BLaER1 (cell line): ENCODE results near the gene PHF21B.
"Not testable (repeated sequence)": the region's sequence is repeated elsewhere in the genome, so short reads cannot be mapped to it uniquely, and the experiment has no call there.

Source experiments
- H3K27ac ChIP-seq: shearing (Covaris generic); formaldehyde crosslinking; 2 replicates; pipeline ENCODE4 v1.8.1; 2022
- H3K27me3 ChIP-seq: shearing (Covaris generic); formaldehyde crosslinking; 2 replicates; pipeline ENCODE4 v1.8.1; 2022
- H3K36me3 ChIP-seq: shearing (Covaris generic); formaldehyde crosslinking; 2 replicates; pipeline ENCODE4 v1.8.1; 2022
- H3K4me1 ChIP-seq: shearing (Covaris generic); formaldehyde crosslinking; 2 replicates; pipeline ENCODE4 v1.8.1; 2022
- H3K4me2 ChIP-seq: shearing (Covaris generic); formaldehyde crosslinking; 2 replicates; pipeline ENCODE4 v1.8.1; 2022
- H3K4me3 ChIP-seq: shearing (Covaris generic); formaldehyde crosslinking; 2 replicates; pipeline ENCODE4 v1.8.1; 2022
- H3K9ac ChIP-seq: shearing (Covaris generic); formaldehyde crosslinking; 2 replicates; pipeline ENCODE4 v1.8.1; 2022
- H3K9me3 ChIP-seq: shearing (Covaris generic); formaldehyde crosslinking; 2 replicates; pipeline ENCODE4 v1.8.1; 2022
- H4K20me1 ChIP-seq: shearing (Covaris generic); formaldehyde crosslinking; 2 replicates; pipeline ENCODE4 v1.8.1; 2022
- Cebpa-rat ChIP-seq: shearing (Covaris generic); IDR thresholded peaks from 2 replicates; pipeline ENCODE4 v1.8.1; 2022

Gene PHF21B

DNA sequence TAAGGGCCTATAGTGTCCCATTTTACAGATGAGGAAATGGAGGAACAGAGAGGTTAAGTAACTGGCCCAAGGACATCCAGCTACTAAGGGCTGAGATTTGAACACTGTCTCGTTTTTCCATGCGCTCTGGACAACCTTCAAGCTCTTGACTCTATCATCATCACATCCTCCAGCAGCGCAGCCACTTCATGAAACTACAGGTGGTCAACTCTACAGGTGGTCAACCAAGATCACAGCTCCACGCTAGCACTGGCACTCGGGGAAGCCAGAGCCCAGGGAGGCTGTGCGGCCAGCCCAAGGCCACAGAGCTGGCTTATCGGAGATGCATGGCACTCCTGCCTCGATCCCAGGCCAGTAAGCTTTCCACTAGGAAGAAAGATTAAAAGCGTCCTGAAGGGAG lies 40.0 kb downstream of the PHF21B start:
- no peaks in the 10 kb centered on the region for H3K27me3 ChIP-seq
- H3K36me3 ChIP-seq = no peaks in the 10 kb centered on the region
- H3K9ac ChIP-seq = no peak overlapping the region
- peaks cover 21% of the 10 kb centered on the region for H3K4me1 ChIP-seq
- no peak overlapping the region for H3K4me3 ChIP-seq
- H3K27ac ChIP-seq = no peak overlapping the region
- TF ChIP-seq Cebpa-rat = no peak
- no peak overlapping the region for H3K4me2 ChIP-seq
- peaks cover 2% of the 10 kb centered on the region; the same call in 1 of the 2 replicates for H4K20me1 ChIP-seq
- H3K9me3 ChIP-seq = no peaks in the 10 kb centered on the region

DNA sequence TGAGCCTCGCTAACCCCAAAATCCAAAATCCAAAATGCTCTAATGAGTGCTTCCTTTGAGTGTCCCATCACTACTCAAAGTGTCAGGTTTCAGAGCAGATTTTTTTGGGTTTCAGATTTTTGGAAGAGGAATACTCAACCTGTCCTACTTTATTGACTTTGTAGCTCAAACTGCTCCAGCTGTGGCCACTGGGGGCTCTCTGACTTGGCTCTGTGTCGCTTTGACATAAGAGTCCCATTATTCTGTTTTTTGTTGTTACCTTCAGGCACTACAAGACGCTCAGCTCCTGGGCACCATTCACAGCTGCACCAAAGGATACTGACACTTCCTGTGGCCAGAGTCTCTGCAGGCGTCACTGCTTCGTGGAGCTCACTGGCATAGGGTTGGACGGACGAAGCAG lies 41.1 kb downstream of the PHF21B start:
- TF ChIP-seq Cebpa-rat = no peak
- Histone ChIP-seq H3K9me3 (no peaks in the 10 kb centered on the region), H3K27ac (no peak overlapping the region), H3K9ac (no peak overlapping the region), H3K4me1 (peaks cover 23% of the 10 kb centered on the region), H3K4me2 (no peak overlapping the region), H4K20me1 (no peaks in the 10 kb centered on the region; the same call in 1 of the 2 replicates), H3K4me3 (no peak overlapping the region), H3K27me3 (no peaks in the 10 kb centered on the region), H3K36me3 (no peaks in the 10 kb centered on the region)

DNA sequence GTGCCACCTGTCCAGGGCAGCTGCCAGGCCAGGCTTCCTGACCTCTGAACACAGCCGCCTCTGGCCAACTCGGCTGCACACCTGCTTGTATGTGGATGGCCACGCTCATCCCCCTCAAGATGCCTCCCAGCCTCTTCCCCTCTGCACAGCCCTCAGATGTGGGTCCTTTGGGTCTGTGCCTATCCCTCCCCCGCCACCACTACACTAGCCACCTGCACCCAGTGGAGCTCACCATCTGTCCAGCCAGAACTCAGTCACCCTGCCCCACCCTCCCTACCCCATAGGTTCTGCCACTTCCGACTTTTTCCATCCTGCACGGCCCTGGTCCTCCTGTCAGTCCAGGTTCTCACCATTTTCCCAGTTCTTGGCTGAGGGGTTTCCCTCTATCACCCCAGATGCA lies 44.6 kb downstream of the PHF21B start:
- no peaks in the 10 kb centered on the region for H3K36me3 ChIP-seq
- H3K9me3 ChIP-seq = no peaks in the 10 kb centered on the region
- H3K9ac ChIP-seq = no peak overlapping the region
- H3K4me1 ChIP-seq = peaks cover 23% of the 10 kb centered on the region
- TF ChIP-seq Cebpa-rat = no peak
- no peaks in the 10 kb centered on the region; the same call in 1 of the 2 replicates for H4K20me1 ChIP-seq
- no peak overlapping the region for H3K4me2 ChIP-seq
- no peaks in the 10 kb centered on the region for H3K27me3 ChIP-seq
- H3K27ac ChIP-seq = no peak overlapping the region
- H3K4me3 ChIP-seq = no peak overlapping the region

DNA sequence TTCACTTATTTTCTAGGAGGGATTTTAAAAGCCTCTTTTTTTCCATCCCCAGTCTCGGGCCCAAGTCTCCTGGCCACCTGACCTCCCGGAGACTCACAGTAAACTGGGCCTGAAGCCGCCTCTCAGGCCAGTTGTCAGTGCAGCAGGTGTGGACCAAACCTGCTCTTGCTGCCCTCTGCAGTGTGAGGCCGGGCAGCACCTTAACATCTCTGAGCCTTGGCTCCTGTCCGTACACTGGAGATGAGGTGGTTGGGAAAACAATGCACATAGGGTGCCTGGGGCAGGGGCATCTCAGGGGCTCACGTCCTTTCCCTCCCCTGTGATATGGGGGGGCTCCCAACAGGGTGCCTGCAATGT lies 45.1 kb downstream of the PHF21B start:
- no peaks in the 10 kb centered on the region for H3K36me3 ChIP-seq
- H3K9ac ChIP-seq = no peak overlapping the region
- H3K4me1 ChIP-seq = peaks cover 23% of the 10 kb centered on the region
- H4K20me1 ChIP-seq = no peaks in the 10 kb centered on the region; the same call in 1 of the 2 replicates
- no peak overlapping the region for H3K4me2 ChIP-seq
- H3K9me3 ChIP-seq = no peaks in the 10 kb centered on the region
- H3K27ac ChIP-seq = no peak overlapping the region
- H3K27me3 ChIP-seq = no peaks in the 10 kb centered on the region
- no peak overlapping the region for H3K4me3 ChIP-seq
- TF ChIP-seq Cebpa-rat = no peak

DNA sequence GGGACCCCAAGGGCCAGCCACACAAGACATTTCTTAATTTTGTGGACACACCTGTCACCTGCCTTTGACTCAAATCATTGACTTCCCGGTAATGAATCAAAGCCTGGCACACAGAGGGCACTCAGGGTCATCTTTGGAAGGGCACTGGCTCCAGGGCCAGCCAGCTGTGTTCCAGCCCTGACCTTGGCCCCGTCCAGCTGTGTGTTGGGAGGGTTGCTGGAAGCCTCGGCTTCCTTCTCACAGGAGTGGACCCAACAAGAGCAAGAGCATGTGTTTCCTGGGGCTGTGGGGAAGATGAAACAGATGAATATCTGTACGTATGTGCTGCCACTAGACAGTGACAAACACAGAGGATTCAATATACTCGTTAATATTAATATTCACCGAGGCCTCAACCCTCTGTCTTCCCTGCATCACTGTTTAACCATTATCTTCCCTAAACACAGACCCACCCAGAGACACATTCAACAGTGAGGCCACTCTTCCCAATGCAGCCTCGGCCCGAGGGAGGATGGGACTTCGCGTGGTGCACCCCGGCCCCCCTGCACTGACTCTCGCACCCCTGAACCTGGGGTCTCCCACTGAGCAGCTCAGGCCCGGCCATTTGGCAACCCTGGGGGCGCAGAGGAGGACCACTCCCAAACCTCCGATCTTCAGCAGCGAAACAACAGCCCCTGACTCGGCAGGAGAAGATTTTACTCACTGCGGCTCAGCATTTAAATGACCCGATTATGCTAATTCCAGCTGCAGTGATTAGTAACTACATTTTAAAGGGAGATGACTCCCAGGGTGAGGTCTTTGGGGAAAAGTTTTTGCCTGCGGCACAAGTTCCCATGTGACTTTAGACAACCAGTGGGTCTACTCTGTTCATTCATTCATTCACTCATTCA lies 45.7 kb downstream of the PHF21B start:
- Histone ChIP-seq H3K36me3 (no peaks in the 10 kb centered on the region), H3K27ac (no peak overlapping the region), H4K20me1 (peaks cover 5% of the 10 kb centered on the region; the same call in 1 of the 2 replicates), H3K4me1 (peaks cover 23% of the 10 kb centered on the region), H3K4me3 (no peak overlapping the region), H3K9ac (no peak overlapping the region), H3K27me3 (no peaks in the 10 kb centered on the region), H3K9me3 (no peaks in the 10 kb centered on the region), H3K4me2 (peak overlapping the region; percentile 22)
- TF ChIP-seq Cebpa-rat = no peak

DNA sequence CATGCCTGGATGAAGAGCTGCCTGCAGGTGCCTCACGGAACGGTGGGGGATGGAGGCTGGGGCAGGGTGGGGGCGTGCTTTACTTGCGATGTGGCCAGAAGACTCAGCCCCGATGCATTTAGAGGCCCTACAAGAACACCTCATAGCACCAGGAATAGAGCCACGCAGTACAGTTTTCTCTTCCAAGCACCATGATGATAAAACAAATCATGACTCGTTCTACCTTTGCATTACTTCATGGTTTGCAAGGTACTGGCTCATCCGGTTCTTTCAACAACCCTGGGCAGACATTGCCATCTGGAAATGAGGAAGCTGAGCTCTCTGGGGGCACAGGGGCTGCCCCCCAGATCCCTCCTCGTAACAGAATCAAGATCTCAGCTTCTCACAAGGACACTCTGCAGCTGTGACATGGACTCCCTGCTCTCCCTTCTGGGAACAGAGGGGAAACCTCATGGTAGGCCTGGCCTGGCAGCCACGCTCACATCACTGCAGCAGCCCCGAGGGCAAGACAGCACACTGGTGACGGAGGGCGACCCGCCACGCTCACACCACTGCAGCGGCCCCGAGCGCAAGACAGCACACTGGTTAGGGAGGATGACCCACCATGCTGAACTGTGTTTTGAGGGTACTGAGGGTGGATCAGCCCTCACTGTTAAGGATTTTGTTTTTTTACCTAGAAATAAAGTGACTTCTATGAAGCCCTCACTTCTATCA lies 46.9 kb downstream of the PHF21B start:
- Histone ChIP-seq H3K4me1 (peaks cover 23% of the 10 kb centered on the region), H3K27ac (no peak overlapping the region), H3K4me3 (no peak overlapping the region), H3K9me3 (no peaks in the 10 kb centered on the region), H4K20me1 (peaks cover 5% of the 10 kb centered on the region; the same call in 1 of the 2 replicates), H3K27me3 (no peaks in the 10 kb centered on the region), H3K4me2 (peak overlapping the region; percentile 26; the same call in 1 of the 2 replicates), H3K9ac (no peak overlapping the region), H3K36me3 (no peaks in the 10 kb centered on the region)
- no peak for TF ChIP-seq Cebpa-rat

DNA sequence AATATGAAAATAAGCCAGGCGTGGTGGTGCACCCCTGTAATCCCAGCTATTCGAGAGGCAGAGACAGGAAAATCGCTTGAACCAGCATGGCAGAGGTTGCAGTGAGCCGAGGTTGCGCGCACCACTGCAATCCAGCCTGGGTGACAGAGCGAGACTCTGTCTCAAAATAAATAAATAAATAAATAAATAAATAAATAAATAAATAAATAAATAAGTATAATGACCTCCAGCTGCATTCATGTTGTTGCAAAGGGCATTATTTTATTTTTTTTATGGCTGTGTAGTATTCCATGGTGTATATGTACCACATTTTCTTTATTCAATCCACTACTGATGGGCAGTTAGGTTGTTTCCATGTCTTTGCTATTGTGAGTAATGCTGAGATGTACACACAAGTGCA lies 48.1 kb downstream of the PHF21B start:
- H3K27ac ChIP-seq, H3K4me2 ChIP-seq, H3K9ac ChIP-seq, H3K36me3 ChIP-seq, H3K4me3 ChIP-seq, H3K9me3 ChIP-seq, H3K27me3 ChIP-seq, H4K20me1 ChIP-seq: not testable (repeated sequence)
- peaks cover 23% of the 10 kb centered on the region for H3K4me1 ChIP-seq

DNA sequence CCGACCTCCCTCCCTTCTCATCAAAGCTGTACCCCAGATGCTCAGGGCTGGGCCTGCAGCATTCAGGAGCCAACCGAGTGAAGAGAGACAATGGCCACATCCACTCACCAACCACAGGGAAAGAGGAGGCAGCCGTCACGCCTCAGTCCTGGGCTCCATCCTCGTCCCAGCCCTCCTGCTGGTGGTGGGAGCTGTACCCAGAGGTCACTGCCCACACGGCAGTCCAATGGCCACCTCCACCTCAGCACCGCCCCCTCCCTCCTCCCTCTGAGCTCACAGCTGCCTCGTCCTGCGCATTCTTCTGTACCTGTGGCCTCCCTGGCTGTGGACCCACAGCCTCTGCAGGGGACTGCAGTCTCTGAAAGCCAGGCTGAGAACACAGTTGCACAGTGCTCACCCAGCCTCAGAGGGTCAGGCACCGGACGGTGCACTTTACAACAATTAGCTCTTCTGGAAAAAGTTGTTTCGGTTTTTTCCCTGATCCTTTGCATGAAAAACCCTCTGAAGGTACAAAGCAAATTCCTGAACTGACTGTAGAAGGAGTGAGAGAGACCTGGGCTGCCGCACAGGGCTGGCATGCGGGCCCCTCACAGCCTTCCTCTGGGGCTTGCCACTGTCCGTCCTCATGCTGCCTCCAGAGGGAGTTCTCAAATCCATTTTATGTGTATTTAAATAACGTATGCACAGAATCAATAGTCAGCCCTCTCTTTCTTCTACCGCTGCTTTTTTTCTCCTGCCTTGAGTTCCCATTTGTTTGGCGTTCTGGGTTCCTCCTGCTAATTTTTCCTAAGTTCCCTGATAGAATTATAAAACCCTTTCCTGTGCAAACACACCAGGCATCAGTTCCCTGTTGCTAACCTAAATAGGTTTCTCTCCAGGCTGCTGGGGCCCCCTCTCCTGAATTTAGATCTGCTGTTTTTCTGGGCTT lies 52.7 kb downstream of the PHF21B start:
- H3K27ac ChIP-seq = no peak overlapping the region
- no peak overlapping the region for H3K4me2 ChIP-seq
- H3K9me3 ChIP-seq = no peaks in the 10 kb centered on the region
- H3K9ac ChIP-seq = no peak overlapping the region
- no peaks in the 10 kb centered on the region for H3K4me1 ChIP-seq
- H4K20me1 ChIP-seq = peaks cover 23% of the 10 kb centered on the region; the same call in 1 of the 2 replicates
- no peaks in the 10 kb centered on the region for H3K36me3 ChIP-seq
- H3K4me3 ChIP-seq = no peak overlapping the region
- TF ChIP-seq Cebpa-rat = no peak
- no peaks in the 10 kb centered on the region for H3K27me3 ChIP-seq

DNA sequence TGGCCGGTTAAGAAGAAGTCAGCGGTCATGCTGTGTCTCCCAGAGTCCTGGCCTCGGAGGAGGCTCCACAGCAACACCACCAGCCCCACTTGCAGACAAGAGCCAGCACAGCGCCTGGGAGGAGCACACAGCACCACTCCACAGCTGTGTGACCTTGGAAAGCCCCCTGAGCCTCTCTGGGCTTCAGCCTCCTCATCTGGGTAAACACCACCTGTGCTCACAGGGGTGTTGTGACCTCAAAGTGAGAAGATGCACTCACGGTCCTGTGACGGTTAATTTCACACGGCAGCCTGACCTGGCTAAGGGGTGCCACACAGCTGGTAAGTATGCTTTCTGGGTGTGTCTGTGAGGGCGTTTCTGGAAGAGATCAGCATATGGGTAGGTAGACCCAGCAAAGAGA lies 54.7 kb downstream of the PHF21B start:
- Histone ChIP-seq H3K9ac (no peak overlapping the region), H3K27me3 (no peaks in the 10 kb centered on the region), H3K9me3 (peaks cover 7% of the 10 kb centered on the region), H3K36me3 (no peaks in the 10 kb centered on the region), H3K4me2 (no peak overlapping the region), H3K4me1 (no peaks in the 10 kb centered on the region), H4K20me1 (peaks cover 23% of the 10 kb centered on the region; the same call in 1 of the 2 replicates), H3K27ac (no peak overlapping the region), H3K4me3 (no peak overlapping the region)
- no peak for TF ChIP-seq Cebpa-rat
